Duodenal mucosa (tissue), 2 donors: ENCODE data around the gene ABR.

Source experiments
- H3K27ac ChIP-seq: one replicate; pipeline ENCODE4 v1.7.0; 2013; ENCODE audit warnings: low read depth, low read length
- H3K27me3 ChIP-seq, 2 donors: one replicate each; pipeline ENCODE4 v1.7.0; 2013; ENCODE audit warnings: low read length in 2 of 2, control low read depth in 1 of 2; ENCODE audit not compliant: insufficient read depth in 2 of 2, control insufficient read depth in 1 of 2
- H3K36me3 ChIP-seq, 2 donors: one replicate each; pipeline ENCODE4 v1.7.0; 2013; ENCODE audit warnings: low read length in 2 of 2, control low read depth in 1 of 2; ENCODE audit not compliant: insufficient read depth in 2 of 2, control insufficient read depth in 1 of 2
- H3K4me1 ChIP-seq, 2 donors: one replicate each; pipeline ENCODE4 v1.7.0; 2013; ENCODE audit warnings: low read length in 2 of 2, control low read depth in 1 of 2; ENCODE audit not compliant: insufficient read depth in 2 of 2, control insufficient read depth in 1 of 2
- H3K4me3 ChIP-seq, 2 donors: one replicate each; pipeline ENCODE4 v1.7.0; 2013; ENCODE audit warnings: low read length in 2 of 2, low read depth in 1 of 2
- H3K9ac ChIP-seq, 2 donors: one replicate each; pipeline ENCODE4 v1.7.0; 2013; ENCODE audit warnings: low read length in 2 of 2, low read depth in 1 of 2
- H3K9me3 ChIP-seq, 2 donors: one replicate each; pipeline ENCODE4 v1.7.0; 2013; ENCODE audit warnings: low read length in 2 of 2, control low read depth in 1 of 2; ENCODE audit not compliant: control insufficient read depth in 1 of 2

ABR gene

DNA sequence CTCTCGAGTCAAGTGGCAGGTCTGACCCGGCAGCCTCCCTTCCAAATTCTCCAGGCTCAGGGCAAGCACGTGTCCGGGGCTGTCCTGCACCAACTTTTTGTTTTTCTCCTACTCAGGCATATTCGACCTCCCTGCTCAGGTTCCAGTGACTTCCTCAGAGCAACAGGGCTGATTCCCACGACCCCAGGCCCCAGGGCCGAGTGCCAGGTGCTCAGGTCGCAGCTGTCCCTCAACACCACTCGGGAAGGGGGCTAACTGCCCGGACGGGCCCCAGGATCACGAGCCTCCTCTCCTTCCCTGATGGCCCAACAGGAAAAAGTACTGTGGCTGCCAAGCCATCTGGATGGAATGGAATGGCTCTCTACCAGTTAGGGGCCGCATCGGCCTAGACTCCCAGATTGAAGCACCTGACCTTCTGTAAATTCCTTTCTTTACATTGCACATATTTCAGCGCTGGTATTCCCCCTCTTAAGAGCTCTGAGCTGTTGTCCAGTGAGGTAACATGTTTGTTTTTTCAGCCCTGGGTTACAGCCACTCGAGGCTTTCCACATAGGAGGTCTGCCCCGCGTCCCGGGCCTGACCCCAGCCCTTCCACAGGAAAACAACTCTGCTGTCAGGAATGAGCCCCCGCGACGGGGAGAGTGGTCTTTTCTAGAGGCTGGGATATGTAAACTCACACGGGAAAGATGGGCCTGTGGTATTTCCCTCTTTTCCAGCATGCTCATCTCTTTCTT, 225.2 kb downstream of the ABR start:
- H3K9me3 ChIP-seq, result no peaks in the 10 kb centered on the region
- H3K36me3 ChIP-seq, result no peaks in the 10 kb centered on the region
- no peaks in the 10 kb centered on the region for H3K27me3 ChIP-seq
- no peak overlapping the region for H3K4me3 ChIP-seq
- H3K9ac ChIP-seq, result no peak overlapping the region
- H3K4me1 ChIP-seq, result peaks cover 0 to 3% of the 10 kb centered on the region in 2 donors
- H3K27ac ChIP-seq, result no peak overlapping the region

DNA sequence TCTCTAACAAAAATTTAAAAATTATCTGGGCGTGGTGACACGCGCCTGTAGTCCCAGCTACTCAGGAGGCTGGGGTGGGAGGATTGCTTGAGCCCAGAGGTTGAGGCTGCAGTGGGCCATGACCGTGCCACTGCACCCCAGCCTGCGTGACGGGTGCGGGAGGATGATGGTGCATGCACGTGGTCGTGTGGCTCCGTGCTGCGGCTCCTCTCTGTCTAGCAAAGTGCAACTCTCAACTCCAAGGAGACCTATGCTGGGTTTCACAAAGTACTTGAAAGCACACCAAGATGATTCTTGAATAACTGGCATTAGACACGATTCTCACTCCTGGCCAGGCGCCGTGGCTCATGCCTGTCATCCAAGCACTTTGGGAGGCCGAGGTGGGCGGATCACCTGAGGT, 226.0 kb downstream of the ABR start:
- H3K27ac ChIP-seq, result no peak overlapping the region
- H3K4me3 ChIP-seq, result no peak overlapping the region
- no peaks in the 10 kb centered on the region for H3K36me3 ChIP-seq
- H3K4me1 ChIP-seq, result peaks cover 0 to 3% of the 10 kb centered on the region in 2 donors
- no peaks in the 10 kb centered on the region for H3K9me3 ChIP-seq
- H3K9ac ChIP-seq, result no peak overlapping the region
- no peaks in the 10 kb centered on the region for H3K27me3 ChIP-seq
